Adrenal gland (tissue), 12 donors: Measurements from ENCODE around the gene CAD. TPM values are rescaled to one million over a fixed set of nuclear protein-coding genes. Genes with fewer than 3 reads are reported as not detected.
A peak's percentile ranks its signal among the peaks of the same experiment; 100 is the strongest.

Experiments
- DNase-seq, 7 donors: peaks; one replicate each; pipeline ENCODE4 v3.0.0-alpha.2; 2019 to 2020
- H3K27ac ChIP-seq, 5 donors: fragments of 200-600 bp; sonication (generic) in 4 of 5; 1 replicate in 3 of 5; 2 replicates in 2 of 5; pipeline versions ENCODE4 v1.5.1 to v1.8.0; 2016 to 2020; ENCODE audit warnings: mild to moderate bottlenecking in 1 of 5
- H3K27me3 ChIP-seq: fragments of 200-600 bp; 2 replicates; pipeline ENCODE4 v1.8.0; 2021
- H3K36me3 ChIP-seq, 2 donors: fragments of 200-600 bp; replicated peaks in 1 of 2; 1 replicate in 1 of 2; 2 replicates in 1 of 2; pipeline versions ENCODE4 v1.5.1 to v1.8.0; 2018 to 2022
- H3K4me1 ChIP-seq, 2 donors: fragments of 200-600 bp; replicated peaks in 1 of 2; 1 replicate in 1 of 2; 2 replicates in 1 of 2; pipeline versions ENCODE4 v1.5.1 to v1.8.0; 2018 to 2021
- H3K4me3 ChIP-seq, 4 donors: fragments of 200-600 bp; sonication (generic) in 3 of 4; one replicate each; pipeline ENCODE4 v1.5.1; 2016 to 2018
- H3K9me3 ChIP-seq, 3 donors: fragments of 200-600 bp; sonication (generic) in 1 of 3; replicated peaks in 1 of 3; 1 replicate in 2 of 3; 2 replicates in 1 of 3; pipeline versions ENCODE4 v1.5.1 to v1.8.0; 2016 to 2021
- POLR2A ChIP-seq, 2 donors: fragments of 450-650 bp; IDR thresholded peaks; one replicate each; pipeline ENCODE4 v1.6.1; 2017; ENCODE audit warnings: antibody characterized with exemption in 2 of 2, mild to moderate bottlenecking in 2 of 2, moderate library complexity in 1 of 2
- WGBS, 4 donors: extraction: QIAGEN DNeasy Blood & Tissue Kit in 2 of 4; methylation state at CpG; one replicate each; pipeline versions ENCODE4 v1.1.5 to v1.1.7; 2013 to 2017; 5-methylcytosine and 5-hydroxymethylcytosine counted together
- intact Hi-C, 2 donors: fragments of 100-400 bp; cut with DNase I; formaldehyde crosslinking; loops; one replicate each; pipeline versions ENCODE4 v1.14.1 to v1.15.0; 2022 to 2023
- polyA plus RNA-seq, 3 donors: library from polyadenylated mRNA; stranded (reverse); fragments of 200-250 nt in 2 of 3; fragments of 350-450 nt in 1 of 3; fragmentation: Illumina TruSeq in 1 of 3; extraction: RNeasy Lipid Tissue Mini Kit (QIAGEN cat#74804) in 1 of 3; gene quantifications; one replicate each; pipeline ENCODE4 v1.2.3, GENCODE V29; 2013 to 2014
- total RNA-seq, 9 donors: library from RNA; depleted of rRNA in 4 of 9; stranded (reverse); fragments of >200 nt in 4 of 9; fragments of 120-200 nt in 1 of 9; fragmentation: NEBNext Ultra II Directional in 1 of 9; extraction: Animal tissue kit (Norgen Biotek cat#: 25700) in 1 of 9; gene quantifications; one replicate each; pipeline versions ENCODE4 v1.1.0 to v1.2.4, GENCODE V29; 2013 to 2023
- TF ChIP-seq, protein P1 (sequence below), 6 experiments: fragments of 450-650 bp in 4 of 6; fragments of 200-600 bp in 2 of 6; sonication (generic) in 1 of 6; IDR thresholded peaks; 1 replicate in 5 of 6; 2 replicates in 1 of 6; pipeline versions ENCODE4 v1.5.1 to v1.8.0; 2016 to 2021; ENCODE audit warnings: antibody characterized with exemption in 6 of 6, mild to moderate bottlenecking in 2 of 6, moderate library complexity in 1 of 6
- donor health status: healthy with polysubstance abuse.
- donor health status: Bipolar disorder and iron deficiency.
- donor health status: DM: yes; HTN: yes; CAD: no.
- donor health status: DM: no; HTN: no; CAD: no.
- donor health status: DM: no; HTN: no; CAD: no.
- donor health status: DM: yes; HTN: yes; CAD: no.

Gene CAD
- total and polyA plus RNA-seq, 12 donors = 8.9 to 70.5 (median 18.4) TPM

- intact Hi-C loops = loop anchor here (10.0 kb wide), 1 partner anchor 183 kb away; no protein-coding TSS in a partner anchor
These were observed 60.8 kb downstream of the CAD start for GRCh38 chr2:27278010-27278409.

GRCh38 chr2:27280826-27281225, 63.7 kb downstream of the CAD start:
- intact Hi-C loops = no loop called here
- TF ChIP-seq POLR2A (IDR thresholded peaks at IDR 0.05) = no peak
- TF ChIP-seq, protein P1, sequence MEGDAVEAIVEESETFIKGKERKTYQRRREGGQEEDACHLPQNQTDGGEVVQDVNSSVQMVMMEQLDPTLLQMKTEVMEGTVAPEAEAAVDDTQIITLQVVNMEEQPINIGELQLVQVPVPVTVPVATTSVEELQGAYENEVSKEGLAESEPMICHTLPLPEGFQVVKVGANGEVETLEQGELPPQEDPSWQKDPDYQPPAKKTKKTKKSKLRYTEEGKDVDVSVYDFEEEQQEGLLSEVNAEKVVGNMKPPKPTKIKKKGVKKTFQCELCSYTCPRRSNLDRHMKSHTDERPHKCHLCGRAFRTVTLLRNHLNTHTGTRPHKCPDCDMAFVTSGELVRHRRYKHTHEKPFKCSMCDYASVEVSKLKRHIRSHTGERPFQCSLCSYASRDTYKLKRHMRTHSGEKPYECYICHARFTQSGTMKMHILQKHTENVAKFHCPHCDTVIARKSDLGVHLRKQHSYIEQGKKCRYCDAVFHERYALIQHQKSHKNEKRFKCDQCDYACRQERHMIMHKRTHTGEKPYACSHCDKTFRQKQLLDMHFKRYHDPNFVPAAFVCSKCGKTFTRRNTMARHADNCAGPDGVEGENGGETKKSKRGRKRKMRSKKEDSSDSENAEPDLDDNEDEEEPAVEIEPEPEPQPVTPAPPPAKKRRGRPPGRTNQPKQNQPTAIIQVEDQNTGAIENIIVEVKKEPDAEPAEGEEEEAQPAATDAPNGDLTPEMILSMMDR (IDR thresholded peaks at IDR 0.05) = no peak

More at GRCh38 chr2:27278010-27278409, 60.8 kb downstream of the CAD start:
- no peak for DNase-seq
- Histone ChIP-seq H3K4me1 (peaks cover 15 to 40% of the 10 kb centered on the region in 2 donors), H3K27ac (no peak overlapping the region), H3K27me3 (no peaks in the 10 kb centered on the region), H3K9me3 (no peaks in the 10 kb centered on the region), H3K4me3 (no peak overlapping the region), H3K36me3 (no peaks in the 10 kb centered on the region)
- TF ChIP-seq, protein P1 (IDR thresholded peaks at IDR 0.05) = no peak
- no peak for TF ChIP-seq POLR2A (IDR thresholded peaks at IDR 0.05)
- 45 to 83% (median 56%) methylated on average over 1 of the region's 1 CpG for WGBS, 4 donors

GRCh38 chr2:27281442-27281841, 64.3 kb downstream of the CAD start:
- H3K27ac ChIP-seq = peak overlapping the region in 4 of 5 donors; percentile 48 to 82 (median 66)

More at GRCh38 chr2:27280826-27281225, 63.7 kb downstream of the CAD start:
- DNase-seq = no peak
- H3K4me1 ChIP-seq = peaks cover 18 to 34% of the 10 kb centered on the region in 2 donors
- no peaks in the 10 kb centered on the region for H3K36me3 ChIP-seq
- H3K9me3 ChIP-seq = no peaks in the 10 kb centered on the region
- H3K27me3 ChIP-seq = no peaks in the 10 kb centered on the region
- WGBS, 4 donors = 68 to 83% (median 69%) methylated on average over 3 of the region's 3 CpGs
- H3K4me3 ChIP-seq = no peak overlapping the region
- H3K27ac ChIP-seq = no peak overlapping the region

GRCh38 chr2:27281855-27282559, 64.8 kb downstream of the CAD start, which contains the start of gene TRIM54:
Gene TRIM54, plus strand, starts transcription at chr2:27282429. Its CDS starts 303 bp downstream, at chr2:27282732.
- Histone ChIP-seq H3K4me3 (peak within 1 kb of the TSS in 1 of 4 donors; percentile 10), H3K27me3 (no peaks in the 10 kb centered on the region), H3K27ac (peak within 1 kb of the TSS in 4 of 5 donors; percentile 48 to 82 (median 66)), H3K4me1 (peaks cover 18 to 34% of the 10 kb centered on the region in 2 donors), H3K36me3 (no peaks in the 10 kb centered on the region), H3K9me3 (no peaks in the 10 kb centered on the region)
- peak in 6 of 7 donors; percentile 54 to 80 (median 60) for DNase-seq
- TF ChIP-seq, protein P1 (IDR thresholded peaks at IDR 0.05) = no peak
- TF ChIP-seq POLR2A (IDR thresholded peaks at IDR 0.05) = no peak
- intact Hi-C loops = no loop called here
- WGBS, 4 donors = 42 to 66% (median 56%) methylated on average over 3 to 5 of the region's 5 CpGs

More at GRCh38 chr2:27281442-27281841, 64.3 kb downstream of the CAD start:
- TF ChIP-seq, protein P1 (IDR thresholded peaks at IDR 0.05) = no peak
- no peak for TF ChIP-seq POLR2A (IDR thresholded peaks at IDR 0.05)
- no peak for DNase-seq
- Histone ChIP-seq H3K27me3 (no peaks in the 10 kb centered on the region), H3K4me1 (peaks cover 18 to 34% of the 10 kb centered on the region in 2 donors), H3K36me3 (no peaks in the 10 kb centered on the region), H3K4me3 (no peak overlapping the region), H3K9me3 (no peaks in the 10 kb centered on the region)
- 67 to 81% (median 77%) methylated on average over 3 of the region's 3 CpGs for WGBS, 4 donors
- intact Hi-C loops = no loop called here
